ENCODE data around the gene LPXN. TPM values are rescaled to one million over a fixed set of nuclear protein-coding genes. Genes with fewer than 3 reads are reported as not detected.

Gene LPXN
- polyA plus RNA-seq, 1 experiment = 12.3 TPM

DNA sequence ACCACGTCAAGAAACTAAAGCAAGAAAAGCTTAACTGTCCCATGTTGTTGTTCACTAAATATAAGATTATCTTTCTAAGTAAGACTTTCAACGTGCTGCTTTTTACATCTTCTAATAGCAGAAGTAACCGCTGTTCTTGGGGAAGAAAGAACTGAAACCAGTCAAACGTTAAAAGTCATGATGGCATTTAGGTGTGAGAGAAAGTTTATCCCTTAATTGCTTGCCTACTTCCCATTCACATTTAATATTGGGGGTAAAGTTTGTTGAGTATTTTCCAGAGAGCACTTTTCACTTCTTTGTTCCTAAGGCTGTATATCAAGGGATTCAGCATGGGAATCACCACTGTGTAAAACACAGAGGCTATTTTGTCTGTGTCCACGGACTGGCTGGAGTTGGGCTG, 68.7 kb downstream of the LPXN start:
- CTCF ChIA-PET = interaction anchor here (1.6 kb wide), 1 partner anchor 17 kb away, joined by 5 read pairs; no protein-coding TSS in a partner anchor
- POLR2A ChIA-PET = no interaction called here
- H3K4me3 ChIP-seq (ENCODE audit: low read depth, low read length) = no peak overlapping the region
- TF ChIP-seq, protein P1, sequence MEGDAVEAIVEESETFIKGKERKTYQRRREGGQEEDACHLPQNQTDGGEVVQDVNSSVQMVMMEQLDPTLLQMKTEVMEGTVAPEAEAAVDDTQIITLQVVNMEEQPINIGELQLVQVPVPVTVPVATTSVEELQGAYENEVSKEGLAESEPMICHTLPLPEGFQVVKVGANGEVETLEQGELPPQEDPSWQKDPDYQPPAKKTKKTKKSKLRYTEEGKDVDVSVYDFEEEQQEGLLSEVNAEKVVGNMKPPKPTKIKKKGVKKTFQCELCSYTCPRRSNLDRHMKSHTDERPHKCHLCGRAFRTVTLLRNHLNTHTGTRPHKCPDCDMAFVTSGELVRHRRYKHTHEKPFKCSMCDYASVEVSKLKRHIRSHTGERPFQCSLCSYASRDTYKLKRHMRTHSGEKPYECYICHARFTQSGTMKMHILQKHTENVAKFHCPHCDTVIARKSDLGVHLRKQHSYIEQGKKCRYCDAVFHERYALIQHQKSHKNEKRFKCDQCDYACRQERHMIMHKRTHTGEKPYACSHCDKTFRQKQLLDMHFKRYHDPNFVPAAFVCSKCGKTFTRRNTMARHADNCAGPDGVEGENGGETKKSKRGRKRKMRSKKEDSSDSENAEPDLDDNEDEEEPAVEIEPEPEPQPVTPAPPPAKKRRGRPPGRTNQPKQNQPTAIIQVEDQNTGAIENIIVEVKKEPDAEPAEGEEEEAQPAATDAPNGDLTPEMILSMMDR (IDR thresholded peaks at IDR 0.05; ENCODE audit: low read depth, low read length) = no peak
- H3K27ac ChIP-seq (ENCODE audit: low read depth, low read length) = no peak overlapping the region
- DNase-seq (ENCODE audit: low read depth, low spot score) = no peak
- no peaks in the 10 kb centered on the region for H3K9me3 ChIP-seq (ENCODE audit: control insufficient read depth, insufficient read depth, low read length)
- H3K27me3 ChIP-seq (ENCODE audit: control insufficient read depth, insufficient read depth, low read length) = no peaks in the 10 kb centered on the region

DNA sequence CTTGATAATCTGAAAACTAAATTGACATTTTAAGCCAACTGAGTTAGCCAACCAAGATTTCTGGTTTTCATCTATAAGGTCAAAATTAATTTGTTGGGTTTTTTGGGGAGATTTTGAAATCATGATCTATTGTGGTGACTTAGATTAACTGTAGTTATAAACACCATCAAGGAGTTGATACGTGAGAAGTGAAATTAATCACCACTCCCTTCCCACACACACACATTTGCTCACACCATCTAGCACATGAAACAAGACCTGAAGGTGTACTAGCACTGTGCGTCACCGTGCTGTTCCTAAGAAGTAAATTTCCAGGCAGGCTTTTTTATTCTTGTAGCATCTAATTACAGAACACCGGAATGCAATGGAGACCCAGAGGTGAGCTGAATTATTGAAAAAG, 69.8 kb downstream of the LPXN start:
- CTCF ChIA-PET = interaction anchor here (1.6 kb wide), 1 partner anchor 19 kb away, joined by 5 read pairs; no protein-coding TSS in a partner anchor
- TF ChIP-seq, protein P1 (IDR thresholded peaks at IDR 0.05; ENCODE audit: low read depth, low read length) = no peak

DNA sequence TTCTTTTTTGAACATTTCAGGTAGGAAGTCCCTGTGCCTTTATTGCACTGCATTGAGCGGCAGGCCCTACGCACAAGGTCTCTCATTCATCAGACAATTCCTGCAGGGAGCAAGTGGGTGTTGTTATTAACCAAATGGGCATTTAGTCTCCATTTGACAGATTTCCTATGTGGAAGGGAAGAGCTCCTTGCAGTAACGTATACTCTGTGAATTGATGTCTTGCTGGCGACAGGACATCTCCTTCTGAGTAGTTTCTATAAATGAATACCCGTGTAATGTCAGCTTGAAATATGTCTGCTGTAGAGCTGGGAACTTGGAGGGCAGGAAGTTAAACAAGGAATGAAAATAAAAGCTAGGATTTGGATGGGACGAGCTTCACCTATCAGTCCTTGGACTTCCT, 71.4 kb downstream of the LPXN start:
- Histone ChIP-seq H3K27me3 (ENCODE audit: control insufficient read depth, insufficient read depth, low read length) (no peaks in the 10 kb centered on the region), H3K4me3 (ENCODE audit: low read depth, low read length) (no peak overlapping the region), H3K9me3 (ENCODE audit: control insufficient read depth, insufficient read depth, low read length) (no peaks in the 10 kb centered on the region), H3K27ac (ENCODE audit: low read depth, low read length) (no peak overlapping the region)
- TF ChIP-seq, protein P1 (IDR thresholded peaks at IDR 0.05; ENCODE audit: low read depth, low read length) = no peak
- DNase-seq (ENCODE audit: low read depth, low spot score) = no peak
- CTCF ChIA-PET = interaction anchor here (1.0 to 1.4 kb wide), 3 partner anchors 8 to 704 kb away, joined by 3 to 4 read pairs (median 3); no protein-coding TSS in a partner anchor
- POLR2A ChIA-PET = no interaction called here

More for the DNA sequence above, 69.8 kb downstream of the LPXN start:
- Histone ChIP-seq H3K27ac (ENCODE audit: low read depth, low read length) (no peak overlapping the region), H3K4me3 (ENCODE audit: low read depth, low read length) (no peak overlapping the region), H3K27me3 (ENCODE audit: control insufficient read depth, insufficient read depth, low read length) (no peaks in the 10 kb centered on the region), H3K9me3 (ENCODE audit: control insufficient read depth, insufficient read depth, low read length) (no peaks in the 10 kb centered on the region)
- DNase-seq (ENCODE audit: low read depth, low spot score) = no peak
- POLR2A ChIA-PET = no interaction called here

DNA sequence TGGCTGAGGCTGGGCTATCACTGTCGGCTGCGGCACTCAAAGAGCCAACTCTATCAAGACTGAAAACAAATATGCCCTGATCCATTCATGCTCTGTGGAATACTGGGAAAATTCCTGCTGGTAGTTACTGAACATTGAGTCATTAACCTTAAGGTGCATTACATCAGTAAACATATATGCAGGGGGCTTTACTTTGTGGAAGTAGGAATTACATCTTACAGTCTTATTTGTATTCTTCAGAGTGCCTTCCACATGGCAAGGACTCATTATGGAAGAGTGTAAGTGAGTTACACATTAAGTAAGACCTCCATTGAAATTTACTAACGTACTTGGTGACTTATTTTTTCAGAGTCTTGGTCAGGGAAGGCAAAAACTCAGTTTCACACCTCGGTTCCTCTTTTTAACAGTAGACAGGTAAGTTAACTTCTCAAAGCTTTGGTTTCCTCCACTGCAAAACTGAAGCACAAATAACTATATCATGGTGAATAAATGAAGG, 72.2 kb downstream of the LPXN start:
- H3K27ac ChIP-seq (ENCODE audit: low read depth, low read length) = no peak overlapping the region
- TF ChIP-seq, protein P1 (IDR thresholded peaks at IDR 0.05; ENCODE audit: low read depth, low read length) = no peak
- H3K4me3 ChIP-seq (ENCODE audit: low read depth, low read length) = no peak overlapping the region
- H3K27me3 ChIP-seq (ENCODE audit: control insufficient read depth, insufficient read depth, low read length) = no peaks in the 10 kb centered on the region
- CTCF ChIA-PET = interaction anchor here (1.4 kb wide), 1 partner anchor 703 kb away, joined by 3 read pairs; no protein-coding TSS in a partner anchor
- POLR2A ChIA-PET = no interaction called here
- H3K9me3 ChIP-seq (ENCODE audit: control insufficient read depth, insufficient read depth, low read length) = no peaks in the 10 kb centered on the region
- DNase-seq (ENCODE audit: low read depth, low spot score) = no peak

DNA sequence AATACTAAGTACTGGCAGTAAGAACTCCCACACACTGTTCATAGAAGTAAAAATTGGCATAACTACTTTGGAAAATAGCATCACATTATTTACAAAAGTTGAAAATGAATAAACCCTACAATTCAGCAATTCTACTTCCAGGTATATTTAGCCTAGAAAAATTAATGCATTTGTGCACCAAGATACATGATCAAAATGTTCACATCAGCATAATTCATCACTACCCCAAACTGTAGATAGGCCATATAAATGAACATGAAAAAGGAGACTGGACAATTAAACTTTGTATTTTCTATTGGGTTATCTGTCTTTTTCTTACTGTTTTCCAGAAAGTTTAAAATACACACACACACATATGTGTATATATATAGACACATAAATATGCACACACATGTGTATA, 73.7 kb downstream of the LPXN start:
- no peak overlapping the region for H3K4me3 ChIP-seq (ENCODE audit: low read depth, low read length)
- TF ChIP-seq, protein P1 (IDR thresholded peaks at IDR 0.05; ENCODE audit: low read depth, low read length) = no peak
- no peaks in the 10 kb centered on the region for H3K27me3 ChIP-seq (ENCODE audit: control insufficient read depth, insufficient read depth, low read length)
- ChIA-PET POLR2A (no interaction called here), CTCF (interaction anchor here (3.1 kb wide), 1 partner anchor 22 kb away, joined by 13 read pairs; no protein-coding TSS in a partner anchor)
- H3K9me3 ChIP-seq (ENCODE audit: control insufficient read depth, insufficient read depth, low read length) = no peaks in the 10 kb centered on the region
- DNase-seq (ENCODE audit: low read depth, low spot score) = no peak
- no peak overlapping the region for H3K27ac ChIP-seq (ENCODE audit: low read depth, low read length)

Data from AG04450 (cell line).